ENCODE results near the gene HCFC2.

GRCh38 chr12:104143002-104143401 is 78.7 kb downstream of the HCFC2 start:
- TF ChIP-seq CTCF (IDR thresholded peaks at IDR 0.05) (no peak), POLR2A (IDR thresholded peaks at IDR 0.05) (no peak), POLR2AphosphoS5 (IDR thresholded peaks at IDR 0.05) (no peak)
